HG03108 (cell line): Measurements from ENCODE around the gene SERPIND1.

Source experiments
- ATAC-seq: cut with Tn5 transposase; IDR thresholded peaks from one replicate; pipeline ENCODE4 v1.9.1; 2021; ENCODE audit warnings: moderate library complexity; ENCODE audit not compliant: unreplicated experiment

The SERPIND1 gene

DNA sequence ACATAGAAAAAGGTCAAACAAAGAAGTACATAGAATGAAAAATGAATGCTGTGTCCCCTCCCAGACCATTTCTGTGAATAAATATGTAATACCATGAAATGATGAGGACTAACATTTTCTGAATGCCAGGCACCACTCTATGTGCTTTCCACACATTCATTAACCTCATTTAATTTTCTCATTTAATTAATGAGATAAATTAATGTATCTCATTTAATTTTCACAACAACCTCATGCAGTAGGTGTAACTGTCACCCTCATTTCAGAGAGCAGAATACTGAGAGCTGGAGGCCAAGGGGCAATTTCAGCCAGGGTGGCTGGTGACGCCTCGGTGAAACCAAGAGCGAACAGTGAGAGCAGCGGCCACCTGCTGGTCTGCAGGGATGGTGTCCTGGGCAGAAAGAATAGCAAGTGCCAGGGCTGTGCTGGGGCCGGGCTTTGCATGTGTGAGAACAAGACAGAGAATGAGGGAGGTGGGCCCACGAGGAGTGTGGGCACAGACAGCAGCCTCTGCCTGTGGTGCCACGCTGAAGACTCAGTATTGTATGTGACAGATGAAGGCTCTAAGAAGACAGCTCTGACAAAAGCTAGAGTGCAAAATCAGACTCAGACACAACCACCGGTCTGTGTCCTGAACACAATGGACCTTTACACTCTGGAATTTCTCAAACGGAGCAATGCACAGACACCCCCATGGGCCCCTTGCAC, 1.8 kb upstream of the SERPIND1 start:
- no peak for ATAC-seq

DNA sequence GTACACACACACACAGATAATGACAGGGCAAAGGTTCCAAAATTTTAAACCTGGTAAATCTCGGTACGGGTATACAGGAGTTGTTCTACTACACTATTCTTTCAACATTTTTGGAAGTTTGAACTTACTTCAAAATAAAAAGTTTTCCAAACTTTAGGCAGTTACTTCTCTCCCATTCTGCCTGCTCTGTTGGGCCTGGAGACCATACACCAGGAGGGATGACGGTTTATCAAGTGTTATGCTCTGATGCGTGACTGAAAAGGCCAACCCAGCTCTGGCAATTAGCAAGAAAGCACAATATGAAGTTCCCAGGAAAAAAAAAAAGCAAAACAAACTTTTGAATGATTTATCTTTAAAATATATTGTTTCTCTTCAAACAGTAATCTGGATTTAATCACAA, 969 bp downstream of the SERPIND1 start:
- no peak for ATAC-seq

DNA sequence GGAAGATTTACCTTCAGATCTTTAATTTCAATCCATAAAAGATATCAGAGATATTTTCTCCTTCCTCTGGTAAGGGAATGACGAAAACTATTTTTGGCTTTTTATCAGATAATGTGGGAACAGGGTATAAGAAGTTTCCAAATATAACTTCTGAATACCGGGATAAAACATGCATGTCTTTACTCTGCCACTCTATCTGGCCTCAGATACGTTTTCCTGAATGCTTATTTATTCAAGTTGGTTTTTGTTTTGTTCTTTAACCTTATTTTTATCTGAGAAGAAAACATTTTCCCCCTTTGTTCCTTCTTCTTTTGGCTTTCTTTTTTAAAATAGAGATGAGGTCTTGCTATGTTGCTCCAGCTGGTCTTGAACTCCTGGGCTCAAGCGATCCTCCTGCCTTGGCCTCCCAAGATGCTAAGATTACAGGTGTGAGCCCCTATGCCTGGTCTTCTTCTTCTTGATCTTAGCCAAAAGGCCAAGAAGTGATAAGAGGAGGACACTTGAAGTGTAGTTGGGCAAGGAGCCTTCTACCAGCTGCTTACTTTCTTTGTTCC, 1.5 kb downstream of the SERPIND1 start:
- ATAC-seq, result no peak

DNA sequence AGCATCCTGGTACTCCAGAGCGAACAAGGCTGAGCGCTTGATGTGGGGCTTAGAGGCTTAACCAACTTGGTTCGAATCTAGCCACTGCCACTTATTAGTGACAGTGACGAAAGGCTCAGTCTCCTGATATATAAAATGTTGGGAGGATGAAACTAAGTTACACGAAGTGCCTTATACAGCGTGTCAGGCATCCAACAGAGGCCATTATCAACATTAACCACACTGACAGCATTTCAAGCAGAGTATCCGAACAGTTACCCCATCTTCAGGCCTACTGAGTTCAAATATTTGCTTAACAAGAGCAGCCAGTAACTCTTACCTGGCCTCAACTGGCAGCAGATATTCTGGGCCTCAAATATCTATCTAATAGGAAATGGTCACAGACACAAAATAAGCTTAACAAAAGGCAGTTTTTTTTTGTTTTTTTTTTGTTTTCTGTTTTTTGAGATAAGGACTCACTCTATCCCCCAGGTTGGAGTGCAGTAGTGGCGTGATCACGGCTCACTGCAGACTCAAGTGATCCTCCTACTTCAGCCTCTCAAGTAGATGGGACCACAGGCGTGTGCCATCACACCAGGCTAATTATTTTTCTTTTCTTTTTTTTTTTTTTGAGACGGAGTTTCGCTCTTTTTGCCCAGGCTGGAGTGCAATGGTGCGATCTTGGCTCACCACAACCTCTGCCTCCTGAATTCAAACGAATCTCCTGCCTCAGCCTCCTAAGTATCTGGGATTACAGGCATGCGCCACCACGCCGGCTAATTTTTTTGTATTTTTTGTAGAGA, 2.9 kb downstream of the SERPIND1 start:
- no peak for ATAC-seq

- no peak for ATAC-seq
Measured at GRCh38 chr22:20777420-20778177, 3.7 kb downstream of the SERPIND1 start.

- no peak for ATAC-seq
Measured at GRCh38 chr22:20779014-20779817, 5.3 kb downstream of the SERPIND1 start.

DNA sequence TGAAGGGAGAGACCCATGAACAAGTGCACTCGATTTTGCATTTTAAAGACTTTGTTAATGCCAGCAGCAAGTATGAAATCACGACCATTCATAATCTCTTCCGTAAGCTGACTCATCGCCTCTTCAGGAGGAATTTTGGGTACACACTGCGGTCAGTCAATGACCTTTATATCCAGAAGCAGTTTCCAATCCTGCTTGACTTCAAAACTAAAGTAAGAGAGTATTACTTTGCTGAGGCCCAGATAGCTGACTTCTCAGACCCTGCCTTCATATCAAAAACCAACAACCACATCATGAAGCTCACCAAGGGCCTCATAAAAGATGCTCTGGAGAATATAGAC, 5.9 kb downstream of the SERPIND1 start:
- ATAC-seq, result no peak

GRCh38 chr22:20781272-20781990, 7.5 kb downstream of the SERPIND1 start:
- no peak for ATAC-seq

- no peak for ATAC-seq
Measured at GRCh38 chr22:20782083-20782482, 8.2 kb downstream of the SERPIND1 start.

DNA sequence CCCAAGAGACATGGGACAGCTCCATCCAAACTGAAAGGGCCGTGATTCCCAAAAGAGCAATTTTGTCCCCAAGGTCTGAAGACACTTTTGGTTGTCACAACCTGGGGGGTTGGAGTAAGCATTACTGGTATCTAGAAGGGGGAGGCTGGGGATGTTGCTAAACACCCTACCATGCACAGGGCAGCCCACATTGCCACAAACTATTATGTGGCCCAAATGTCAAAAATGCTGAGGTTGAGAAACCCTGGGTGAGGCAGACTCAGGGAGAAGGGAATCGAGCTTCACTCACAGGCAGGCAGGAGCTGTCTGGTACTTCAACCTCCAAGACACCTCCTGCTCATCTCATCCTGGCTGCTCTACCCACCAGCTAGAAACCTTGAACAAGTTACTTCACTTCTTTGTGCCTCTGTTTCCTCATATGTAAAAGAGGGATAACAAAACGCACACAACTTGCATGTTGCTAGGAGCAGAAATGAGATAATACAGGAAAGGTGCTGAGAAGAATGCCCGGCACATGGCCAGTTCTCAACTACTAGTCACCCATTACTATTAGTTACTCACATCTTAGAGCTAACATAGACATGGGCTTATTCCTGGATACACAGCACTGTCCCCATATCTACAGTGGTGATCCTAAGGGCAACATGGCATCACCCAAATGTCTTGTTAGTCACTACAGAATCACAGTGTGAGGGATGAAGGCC, 8.8 kb downstream of the SERPIND1 start:
- ATAC-seq, result no peak

DNA sequence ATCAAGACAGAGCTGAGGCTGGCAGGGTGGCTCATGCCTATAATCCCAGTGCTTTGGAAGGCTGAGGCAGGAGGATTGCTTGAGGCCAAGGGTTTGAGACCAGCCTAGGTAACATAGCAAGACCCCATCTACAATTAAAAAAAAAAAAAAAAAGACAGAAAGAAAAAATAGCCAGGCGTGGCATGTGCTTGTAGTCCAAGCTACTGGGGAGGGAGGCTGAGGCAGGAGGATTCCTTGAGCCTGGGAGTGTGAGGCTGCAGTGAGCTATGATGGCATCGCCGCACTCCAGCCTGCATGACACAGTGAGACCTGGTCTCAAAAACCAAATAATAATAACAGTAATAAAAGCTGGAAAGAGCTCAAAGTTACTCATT, 9.4 kb downstream of the SERPIND1 start:
- ATAC-seq, result no peak

DNA sequence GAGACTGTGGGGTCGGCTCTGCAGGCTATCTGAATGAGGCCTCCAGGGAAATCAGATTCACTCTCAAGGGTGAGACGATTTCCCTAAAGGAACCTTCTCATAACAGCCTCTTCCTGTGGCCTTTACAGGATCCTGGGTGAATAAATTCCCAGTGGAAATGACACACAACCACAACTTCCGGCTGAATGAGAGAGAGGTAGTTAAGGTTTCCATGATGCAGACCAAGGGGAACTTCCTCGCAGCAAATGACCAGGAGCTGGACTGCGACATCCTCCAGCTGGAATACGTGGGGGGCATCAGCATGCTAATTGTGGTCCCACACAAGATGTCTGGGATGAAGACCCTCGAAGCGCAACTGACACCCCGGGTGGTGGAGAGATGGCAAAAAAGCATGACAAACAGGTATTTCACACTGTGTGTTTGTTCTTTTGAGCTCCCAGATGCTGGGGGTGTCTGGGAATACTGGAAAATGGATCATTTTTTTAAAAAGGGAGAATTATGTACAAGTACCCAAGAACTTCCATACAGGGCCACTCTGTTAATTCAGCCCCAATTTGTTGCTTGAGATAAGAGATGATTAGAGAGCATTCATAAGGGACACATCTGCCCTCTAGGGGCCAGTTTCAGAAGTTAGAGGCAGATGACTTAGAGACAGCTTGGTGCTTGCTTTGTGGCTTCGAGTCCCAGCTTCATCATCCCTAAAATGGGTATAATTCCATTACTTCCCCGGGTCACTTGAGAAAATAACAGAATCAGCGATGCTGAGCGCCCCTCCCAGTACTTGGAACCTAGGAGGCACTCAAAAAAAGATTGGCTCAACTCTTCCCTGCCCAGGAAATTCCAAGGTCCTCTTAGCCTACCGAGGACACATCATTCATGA, 10.2 kb downstream of the SERPIND1 start:
- no peak for ATAC-seq

- no peak for ATAC-seq
Measured at GRCh38 chr22:20785415-20785814, 11.5 kb downstream of the SERPIND1 start.

- ATAC-seq, result no peak
Measured at GRCh38 chr22:20786048-20786447, 12.1 kb downstream of the SERPIND1 start.

GRCh38 chr22:20786536-20786979, 12.6 kb downstream of the SERPIND1 start:
- no peak for ATAC-seq

DNA sequence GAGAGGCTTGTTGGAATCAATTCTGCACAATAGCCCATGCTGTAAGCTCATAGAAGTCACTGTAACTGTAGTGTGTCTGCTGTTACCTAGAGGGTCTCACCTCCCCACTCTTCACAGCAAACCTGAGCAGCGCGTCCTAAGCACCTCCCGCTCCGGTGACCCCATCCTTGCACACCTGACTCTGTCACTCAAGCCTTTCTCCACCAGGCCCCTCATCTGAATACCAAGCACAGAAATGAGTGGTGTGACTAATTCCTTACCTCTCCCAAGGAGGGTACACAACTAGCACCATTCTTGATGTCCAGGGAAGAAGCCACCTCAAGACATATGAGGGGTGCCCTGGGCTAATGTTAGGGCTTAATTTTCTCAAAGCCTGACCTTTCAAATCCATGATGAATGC, 13.3 kb downstream of the SERPIND1 start:
- no peak for ATAC-seq

GRCh38 chr22:20787746-20788626, 14.1 kb downstream of the SERPIND1 start:
- ATAC-seq, result no peak
